ENCODE results near the gene OR51D1. TPM values are rescaled to one million over a fixed set of nuclear protein-coding genes. Genes with fewer than 3 reads are reported as not detected.

Gene OR51D1
- total and polyA plus RNA-seq, 2 donors, result not detected

DNA sequence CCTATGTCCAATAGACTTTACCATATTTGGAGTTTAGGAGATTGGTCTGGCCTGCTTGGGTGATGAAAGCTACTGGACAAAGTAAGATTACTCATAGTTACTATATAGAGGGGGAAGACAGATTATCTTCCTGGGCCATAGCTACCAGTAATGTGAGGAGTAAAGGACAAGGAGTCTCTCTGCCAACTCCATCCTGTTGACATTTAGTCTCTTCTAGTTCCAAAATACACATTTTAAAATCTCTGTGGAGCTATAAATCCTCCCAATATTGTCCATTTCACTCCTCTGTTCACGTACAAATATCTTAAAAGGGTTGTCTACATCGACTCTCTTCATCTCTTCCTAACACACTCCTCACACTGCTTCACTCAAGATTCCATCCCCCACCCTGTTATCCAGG lies 1.1 kb upstream of the OR51D1 start:
- Histone ChIP-seq H3K4me3 (ENCODE audit: low read depth, low read length) (no peak overlapping the region), H3K4me1 (ENCODE audit: insufficient read depth) (no peaks in the 10 kb centered on the region), H3K36me3 (ENCODE audit: insufficient read depth) (no peaks in the 10 kb centered on the region), H3K27ac (ENCODE audit: low read depth) (no peak overlapping the region)
- no peak for DNase-seq (ENCODE audit: extremely low spot score)
- 51% methylated on average over 2 of the region's 2 CpGs for WGBS

- Histone ChIP-seq H3K27ac (ENCODE audit: low read depth) (no peak overlapping the region), H3K36me3 (ENCODE audit: insufficient read depth) (no peaks in the 10 kb centered on the region), H3K4me3 (ENCODE audit: low read depth, low read length) (no peak overlapping the region), H3K4me1 (ENCODE audit: insufficient read depth) (no peaks in the 10 kb centered on the region)
- DNase-seq (ENCODE audit: extremely low spot score), result no peak
- 87% methylated on average over 3 of the region's 3 CpGs for WGBS
Observed at GRCh38 chr11:4637662-4638047, 378 bp downstream of the OR51D1 start.

DNA sequence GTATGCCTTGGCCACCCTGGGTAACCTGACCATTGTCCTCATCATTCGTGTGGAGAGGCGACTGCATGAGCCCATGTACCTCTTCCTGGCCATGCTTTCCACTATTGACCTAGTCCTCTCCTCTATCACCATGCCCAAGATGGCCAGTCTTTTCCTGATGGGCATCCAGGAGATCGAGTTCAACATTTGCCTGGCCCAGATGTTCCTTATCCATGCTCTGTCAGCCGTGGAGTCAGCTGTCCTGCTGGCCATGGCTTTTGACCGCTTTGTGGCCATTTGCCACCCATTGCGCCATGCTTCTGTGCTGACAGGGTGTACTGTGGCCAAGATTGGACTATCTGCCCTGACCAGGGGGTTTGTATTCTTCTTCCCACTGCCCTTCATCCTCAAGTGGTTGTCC lies 2.7 kb downstream of the OR51D1 start:
- DNase-seq (ENCODE audit: extremely low spot score), result no peak
- Histone ChIP-seq H3K4me3 (ENCODE audit: low read depth, low read length) (no peak overlapping the region), H3K4me1 (ENCODE audit: insufficient read depth) (no peaks in the 10 kb centered on the region), H3K27ac (ENCODE audit: low read depth) (no peak overlapping the region), H3K36me3 (ENCODE audit: insufficient read depth) (no peaks in the 10 kb centered on the region)
- WGBS, result 95% methylated on average over 6 of the region's 6 CpGs

DNA sequence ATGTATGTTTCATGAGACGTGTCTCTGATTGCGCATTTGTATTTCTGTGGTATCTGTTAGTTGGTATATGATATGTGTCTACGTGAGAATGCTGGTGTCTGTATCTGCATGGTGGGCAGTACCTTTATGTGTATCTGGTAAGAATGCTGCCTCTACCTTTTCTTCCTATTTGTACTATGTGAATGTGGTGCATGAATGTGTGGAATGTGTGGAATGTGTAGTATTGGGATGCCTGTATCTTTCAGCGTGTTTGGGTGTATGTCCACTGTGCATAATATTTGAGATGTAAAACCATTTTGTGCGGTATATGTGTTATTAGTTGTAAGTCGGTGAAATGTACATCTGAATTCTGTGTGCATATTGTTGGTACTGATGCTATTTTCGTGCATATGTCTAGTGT lies 4.2 kb downstream of the OR51D1 start:
- Histone ChIP-seq H3K4me3 (ENCODE audit: low read depth, low read length) (no peak overlapping the region), H3K4me1 (ENCODE audit: insufficient read depth) (no peaks in the 10 kb centered on the region), H3K27ac (ENCODE audit: low read depth) (no peak overlapping the region), H3K36me3 (ENCODE audit: insufficient read depth) (no peaks in the 10 kb centered on the region)
- no peak for DNase-seq (ENCODE audit: extremely low spot score)
- 82% methylated on average over 7 of the region's 7 CpGs for WGBS

GRCh38 chr11:4642043-4642442 lies 4.8 kb downstream of the OR51D1 start:
- no peak for DNase-seq (ENCODE audit: extremely low spot score)
- H3K36me3 ChIP-seq (ENCODE audit: insufficient read depth), result no peaks in the 10 kb centered on the region
- 78% methylated on average over 7 of the region's 7 CpGs for WGBS
- no peaks in the 10 kb centered on the region for H3K4me1 ChIP-seq (ENCODE audit: insufficient read depth)
- no peak overlapping the region for H3K4me3 ChIP-seq (ENCODE audit: low read depth, low read length)
- H3K27ac ChIP-seq (ENCODE audit: low read depth), result no peak overlapping the region

GRCh38 chr11:4643076-4643475 lies 5.8 kb downstream of the OR51D1 start:
- Histone ChIP-seq H3K4me3 (ENCODE audit: low read depth, low read length) (no peak overlapping the region), H3K36me3 (ENCODE audit: insufficient read depth) (no peaks in the 10 kb centered on the region), H3K27ac (ENCODE audit: low read depth) (no peak overlapping the region), H3K4me1 (ENCODE audit: insufficient read depth) (no peaks in the 10 kb centered on the region)
- no peak for DNase-seq (ENCODE audit: extremely low spot score)
- WGBS, result 48% methylated on average over 5 of the region's 5 CpGs

DNA sequence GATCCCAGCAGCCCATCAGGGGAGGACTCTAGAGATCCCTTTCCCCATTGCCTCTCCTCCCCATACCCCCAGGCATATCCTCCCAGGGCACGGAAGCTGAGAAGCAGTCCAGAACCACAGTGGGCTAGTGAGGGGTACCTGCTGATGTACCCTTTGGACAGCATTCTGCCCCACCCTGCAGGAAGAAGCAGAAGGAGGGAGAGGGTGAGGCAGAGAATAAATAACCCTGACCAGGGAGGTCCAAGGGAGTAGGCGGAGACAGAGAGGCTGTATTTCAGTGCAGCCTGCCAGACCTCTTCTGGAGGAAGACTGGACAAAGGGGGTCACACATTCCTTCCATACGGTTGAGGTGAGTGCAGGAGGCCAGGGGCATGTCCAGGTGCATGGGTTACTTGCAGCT lies 6.4 kb downstream of the OR51D1 start, which contains the start of gene OR51E1:
Gene OR51E1 (plus strand): TSS at position 301 of the 400 bp plus-strand sequence. CDS start 8,545 bp downstream, outside the sequence.
- no peak within 1 kb of the TSS for H3K4me3 ChIP-seq (ENCODE audit: low read depth, low read length)
- 78% methylated on average over 3 of the region's 3 CpGs for WGBS

GRCh38 chr11:4644233-4644632 lies 7.0 kb downstream of the OR51D1 start:
- 43% methylated on average over 4 of the region's 4 CpGs for WGBS
- H3K4me1 ChIP-seq (ENCODE audit: insufficient read depth), result no peaks in the 10 kb centered on the region
- DNase-seq (ENCODE audit: extremely low spot score), result no peak
- H3K27ac ChIP-seq (ENCODE audit: low read depth), result no peak overlapping the region
- H3K4me3 ChIP-seq (ENCODE audit: low read depth, low read length), result no peak overlapping the region
- no peaks in the 10 kb centered on the region for H3K36me3 ChIP-seq (ENCODE audit: insufficient read depth)

More for the DNA sequence above, 6.4 kb downstream of the OR51D1 start, which contains the start of gene OR51E1:
- Histone ChIP-seq H3K27ac (ENCODE audit: low read depth) (no peak within 1 kb of the TSS), H3K36me3 (ENCODE audit: insufficient read depth) (no peaks in the 10 kb centered on the region), H3K4me1 (ENCODE audit: insufficient read depth) (no peaks in the 10 kb centered on the region)
- no peak for DNase-seq (ENCODE audit: extremely low spot score)

- DNase-seq (ENCODE audit: extremely low spot score), result no peak
- H3K4me1 ChIP-seq (ENCODE audit: insufficient read depth), result no peaks in the 10 kb centered on the region
- no peak overlapping the region for H3K27ac ChIP-seq (ENCODE audit: low read depth)
- no peaks in the 10 kb centered on the region for H3K36me3 ChIP-seq (ENCODE audit: insufficient read depth)
- WGBS, result 47% methylated on average over 2 of the region's 2 CpGs
- no peak overlapping the region for H3K4me3 ChIP-seq (ENCODE audit: low read depth, low read length)
Observed at GRCh38 chr11:4645974-4646373, 8.7 kb downstream of the OR51D1 start.

DNA sequence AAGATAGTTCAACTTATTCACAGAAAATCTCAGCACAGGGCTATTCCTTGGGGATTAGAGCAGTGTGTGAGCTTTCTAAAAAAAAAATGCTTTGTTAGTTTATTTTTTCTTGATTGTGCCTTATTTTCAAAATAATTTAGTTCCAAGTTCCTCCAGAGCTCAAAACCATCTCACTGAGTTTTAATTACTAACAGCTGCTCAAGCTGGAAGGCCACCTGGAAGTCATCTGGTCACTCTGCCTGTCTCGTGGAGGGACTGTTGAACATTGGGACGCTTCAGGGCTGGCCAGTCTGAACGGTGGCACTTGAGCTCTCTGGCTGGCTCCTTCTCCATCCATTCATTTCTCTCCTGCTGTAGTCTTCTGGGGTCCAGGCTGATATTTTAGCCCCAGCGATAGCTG lies 10.5 kb downstream of the OR51D1 start:
- Histone ChIP-seq H3K36me3 (ENCODE audit: insufficient read depth) (no peaks in the 10 kb centered on the region), H3K4me3 (ENCODE audit: low read depth, low read length) (no peak overlapping the region), H3K27ac (ENCODE audit: low read depth) (no peak overlapping the region), H3K4me1 (ENCODE audit: insufficient read depth) (no peaks in the 10 kb centered on the region)
- WGBS, result 57% methylated on average over 4 of the region's 4 CpGs
- no peak for DNase-seq (ENCODE audit: extremely low spot score)

DNA sequence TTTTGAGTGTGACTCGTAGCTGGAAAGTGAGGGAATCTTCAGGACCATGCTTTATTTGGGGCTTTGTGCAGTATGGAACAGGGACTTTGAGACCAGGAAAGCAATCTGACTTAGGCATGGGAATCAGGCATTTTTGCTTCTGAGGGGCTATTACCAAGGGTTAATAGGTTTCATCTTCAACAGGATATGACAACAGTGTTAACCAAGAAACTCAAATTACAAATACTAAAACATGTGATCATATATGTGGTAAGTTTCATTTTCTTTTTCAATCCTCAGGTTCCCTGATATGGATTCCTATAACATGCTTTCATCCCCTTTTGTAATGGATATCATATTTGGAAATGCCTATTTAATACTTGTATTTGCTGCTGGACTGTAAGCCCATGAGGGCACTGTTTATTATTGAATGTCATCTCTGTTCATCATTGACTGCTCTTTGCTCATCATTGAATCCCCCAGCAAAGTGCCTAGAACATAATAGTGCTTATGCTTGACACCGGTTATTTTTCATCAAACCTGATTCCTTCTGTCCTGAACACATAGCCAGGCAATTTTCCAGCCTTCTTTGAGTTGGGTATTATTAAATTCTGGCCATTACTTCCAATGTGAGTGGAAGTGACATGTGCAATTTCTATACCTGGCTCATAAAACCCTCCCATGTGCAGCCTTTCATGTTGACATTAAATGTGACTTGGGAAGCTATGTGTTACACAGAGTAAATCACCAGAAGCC lies 17.5 kb downstream of the OR51D1 start:
- no peak overlapping the region for H3K27ac ChIP-seq (ENCODE audit: low read depth)
- no peak overlapping the region for H3K4me3 ChIP-seq (ENCODE audit: low read depth, low read length)
- no peak for DNase-seq (ENCODE audit: extremely low spot score)
- no peaks in the 10 kb centered on the region for H3K4me1 ChIP-seq (ENCODE audit: insufficient read depth)
- WGBS, result 68% methylated on average over 2 of the region's 2 CpGs
- H3K36me3 ChIP-seq (ENCODE audit: insufficient read depth), result no peaks in the 10 kb centered on the region

DNA sequence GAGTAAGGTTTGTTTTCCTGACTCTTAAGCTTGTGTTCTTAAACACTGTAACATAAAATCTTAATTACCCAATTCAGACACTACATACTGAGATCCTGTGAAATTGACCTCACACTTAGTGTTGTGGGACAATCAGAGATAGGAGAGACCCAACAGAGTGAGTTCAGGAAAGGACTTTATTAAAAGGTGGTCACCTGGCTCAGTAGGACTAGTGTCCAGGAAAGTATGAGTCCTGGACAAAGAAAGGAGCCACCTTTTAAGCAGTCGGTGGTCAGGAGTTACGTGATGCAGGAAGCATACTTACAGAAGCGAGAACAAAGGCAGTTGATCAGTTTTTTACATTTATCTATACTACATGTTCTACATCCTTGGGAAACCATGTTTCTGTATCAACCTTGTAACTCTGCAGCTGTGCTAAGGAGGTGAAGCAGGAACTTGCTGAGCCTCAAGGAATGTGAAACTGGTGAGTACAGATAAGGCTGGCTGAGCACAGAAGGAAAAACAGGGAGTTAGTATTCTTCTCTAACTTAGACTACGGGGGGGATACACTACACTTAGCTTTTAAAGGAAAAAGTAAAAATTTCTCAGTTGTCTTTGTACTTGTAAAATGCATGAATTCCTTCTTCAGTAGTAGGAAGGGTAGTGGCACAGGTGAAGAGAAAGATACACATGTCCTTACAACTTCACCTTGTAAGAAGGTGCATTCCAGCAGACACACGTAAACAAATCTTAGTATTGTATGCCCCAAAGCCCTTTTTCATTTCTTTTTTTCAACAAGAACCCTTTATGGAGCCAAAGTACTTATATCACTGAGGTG lies 21.6 kb downstream of the OR51D1 start:
- WGBS, result 41% methylated on average over 5 of the region's 5 CpGs
- DNase-seq (ENCODE audit: extremely low spot score), result no peak
- H3K36me3 ChIP-seq (ENCODE audit: insufficient read depth), result no peaks in the 10 kb centered on the region

GRCh38 chr11:4662876-4663275 lies 25.6 kb downstream of the OR51D1 start:
- Histone ChIP-seq H3K27ac (ENCODE audit: low read depth) (no peak overlapping the region), H3K4me1 (ENCODE audit: insufficient read depth) (no peaks in the 10 kb centered on the region), H3K4me3 (ENCODE audit: low read depth, low read length) (no peak overlapping the region), H3K36me3 (ENCODE audit: insufficient read depth) (no peaks in the 10 kb centered on the region)
- no peak for DNase-seq (ENCODE audit: extremely low spot score)
- WGBS, result 75% methylated on average over 6 of the region's 6 CpGs

More for the DNA sequence above, 21.6 kb downstream of the OR51D1 start:
- H3K4me1 ChIP-seq (ENCODE audit: insufficient read depth), result no peaks in the 10 kb centered on the region
- H3K4me3 ChIP-seq (ENCODE audit: low read depth, low read length), result no peak overlapping the region
- no peak overlapping the region for H3K27ac ChIP-seq (ENCODE audit: low read depth)

DNA sequence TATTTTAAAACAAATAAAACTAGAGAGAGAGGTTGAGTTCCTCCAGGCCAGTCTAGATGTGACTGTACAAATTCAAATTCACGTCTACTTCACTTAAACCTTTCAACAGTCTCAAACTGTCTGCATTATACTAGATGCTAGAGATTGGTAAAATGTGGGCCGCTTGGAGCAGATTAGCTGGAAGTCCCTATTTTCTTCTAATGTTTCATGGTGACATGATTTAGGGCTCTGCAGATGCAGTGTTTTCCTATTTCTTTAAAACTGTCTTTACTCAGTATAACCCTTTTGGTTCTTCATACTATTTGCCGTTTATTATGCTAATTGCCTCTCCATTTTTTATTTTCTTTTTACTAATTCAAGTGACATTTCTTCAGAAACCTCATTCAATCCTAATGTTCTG lies 26.9 kb downstream of the OR51D1 start:
- no peaks in the 10 kb centered on the region for H3K36me3 ChIP-seq (ENCODE audit: insufficient read depth)

More for the DNA sequence above, 26.9 kb downstream of the OR51D1 start:
- Histone ChIP-seq H3K27ac (ENCODE audit: low read depth) (no peak overlapping the region), H3K4me1 (ENCODE audit: insufficient read depth) (no peaks in the 10 kb centered on the region), H3K4me3 (ENCODE audit: low read depth, low read length) (no peak overlapping the region)
- 85% methylated on average over 3 of the region's 3 CpGs for WGBS
- no peak for DNase-seq (ENCODE audit: extremely low spot score)
